Hair follicle dermal papilla cell (primary cell): Measurements from ENCODE around the gene WDFY3. TPM values are rescaled to one million over a fixed set of nuclear protein-coding genes. Genes with fewer than 3 reads are reported as not detected.

Source experiments
- small RNA-seq: library from RNA; depleted of rRNA; stranded (forward); fragments of <200 nt; gene quantifications from one replicate; pipeline ENCODE3, GENCODE V24; 2012
- total RNA-seq: library from RNA; depleted of rRNA; stranded (reverse); fragments of >200 nt; gene quantifications from 2 replicates; pipeline ENCODE4 v1.2.3, GENCODE V29; 2012

The WDFY3 gene, protein sequence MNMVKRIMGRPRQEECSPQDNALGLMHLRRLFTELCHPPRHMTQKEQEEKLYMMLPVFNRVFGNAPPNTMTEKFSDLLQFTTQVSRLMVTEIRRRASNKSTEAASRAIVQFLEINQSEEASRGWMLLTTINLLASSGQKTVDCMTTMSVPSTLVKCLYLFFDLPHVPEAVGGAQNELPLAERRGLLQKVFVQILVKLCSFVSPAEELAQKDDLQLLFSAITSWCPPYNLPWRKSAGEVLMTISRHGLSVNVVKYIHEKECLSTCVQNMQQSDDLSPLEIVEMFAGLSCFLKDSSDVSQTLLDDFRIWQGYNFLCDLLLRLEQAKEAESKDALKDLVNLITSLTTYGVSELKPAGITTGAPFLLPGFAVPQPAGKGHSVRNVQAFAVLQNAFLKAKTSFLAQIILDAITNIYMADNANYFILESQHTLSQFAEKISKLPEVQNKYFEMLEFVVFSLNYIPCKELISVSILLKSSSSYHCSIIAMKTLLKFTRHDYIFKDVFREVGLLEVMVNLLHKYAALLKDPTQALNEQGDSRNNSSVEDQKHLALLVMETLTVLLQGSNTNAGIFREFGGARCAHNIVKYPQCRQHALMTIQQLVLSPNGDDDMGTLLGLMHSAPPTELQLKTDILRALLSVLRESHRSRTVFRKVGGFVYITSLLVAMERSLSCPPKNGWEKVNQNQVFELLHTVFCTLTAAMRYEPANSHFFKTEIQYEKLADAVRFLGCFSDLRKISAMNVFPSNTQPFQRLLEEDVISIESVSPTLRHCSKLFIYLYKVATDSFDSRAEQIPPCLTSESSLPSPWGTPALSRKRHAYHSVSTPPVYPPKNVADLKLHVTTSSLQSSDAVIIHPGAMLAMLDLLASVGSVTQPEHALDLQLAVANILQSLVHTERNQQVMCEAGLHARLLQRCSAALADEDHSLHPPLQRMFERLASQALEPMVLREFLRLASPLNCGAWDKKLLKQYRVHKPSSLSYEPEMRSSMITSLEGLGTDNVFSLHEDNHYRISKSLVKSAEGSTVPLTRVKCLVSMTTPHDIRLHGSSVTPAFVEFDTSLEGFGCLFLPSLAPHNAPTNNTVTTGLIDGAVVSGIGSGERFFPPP (N-terminal part only)
- 101 and 144 TPM in 2 replicates for total RNA-seq

DNA sequence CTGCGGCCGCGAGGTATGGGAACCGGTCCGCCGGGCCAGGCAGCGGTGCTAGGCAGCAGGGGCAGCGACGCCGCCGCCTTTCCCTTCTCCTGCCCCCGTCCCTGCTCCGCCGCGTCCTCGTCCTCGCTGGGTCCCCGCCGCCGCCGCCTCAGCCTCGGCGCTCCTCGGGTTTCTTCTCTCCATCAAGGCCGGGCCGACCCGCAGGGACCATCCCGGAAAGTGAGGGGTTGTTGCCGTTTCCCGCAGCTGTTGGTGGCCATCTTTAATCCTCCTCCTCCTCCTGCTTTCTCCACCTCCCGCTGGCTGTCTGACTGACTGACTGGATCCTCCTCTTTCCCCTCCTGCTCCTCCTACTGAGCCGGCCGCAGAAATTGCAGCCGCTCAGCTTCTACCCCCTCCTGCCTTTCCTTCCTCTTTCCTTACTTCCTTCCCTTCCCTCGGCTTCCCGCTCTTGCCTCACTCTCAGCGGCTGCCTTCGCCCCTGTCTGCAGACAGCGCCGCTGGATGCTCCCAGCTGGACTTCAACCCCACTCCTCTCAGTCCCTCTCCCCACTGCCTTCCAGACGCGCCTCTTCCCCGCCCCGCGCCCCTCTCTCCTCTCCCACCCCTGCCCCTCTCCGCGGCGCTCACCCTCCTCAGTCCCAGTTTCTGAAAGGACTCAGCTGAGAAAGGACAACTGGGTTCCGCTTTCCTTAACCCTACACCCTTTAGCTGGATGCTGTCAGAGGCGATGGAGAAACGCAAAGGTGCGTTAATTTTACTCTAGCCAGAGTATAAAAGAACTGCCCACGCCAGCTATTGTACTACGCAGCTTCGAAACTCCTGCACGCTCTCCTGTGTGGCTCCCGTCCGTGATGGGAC is at the start of gene WDFY3:
Gene WDFY3 (minus strand): TSS at position 309 of the 861 bp plus-strand sequence. CDS start 106,099 bp downstream, outside the sequence.

Small RNA genes within 50 kb of the gene (small RNA-seq; reads per million reads assigned to genes)
- gene RN7SL552P = not detected
- gene RNU6-469P = not detected
